ENCODE measurements around the gene SLC11A2. TPM values are rescaled to one million over a fixed set of nuclear protein-coding genes. Genes with fewer than 3 reads are reported as not detected.

Gene SLC11A2
- total RNA-seq, 4 donors from 2014 or later = 22.9 to 71.0 (median 61.4) TPM

DNA sequence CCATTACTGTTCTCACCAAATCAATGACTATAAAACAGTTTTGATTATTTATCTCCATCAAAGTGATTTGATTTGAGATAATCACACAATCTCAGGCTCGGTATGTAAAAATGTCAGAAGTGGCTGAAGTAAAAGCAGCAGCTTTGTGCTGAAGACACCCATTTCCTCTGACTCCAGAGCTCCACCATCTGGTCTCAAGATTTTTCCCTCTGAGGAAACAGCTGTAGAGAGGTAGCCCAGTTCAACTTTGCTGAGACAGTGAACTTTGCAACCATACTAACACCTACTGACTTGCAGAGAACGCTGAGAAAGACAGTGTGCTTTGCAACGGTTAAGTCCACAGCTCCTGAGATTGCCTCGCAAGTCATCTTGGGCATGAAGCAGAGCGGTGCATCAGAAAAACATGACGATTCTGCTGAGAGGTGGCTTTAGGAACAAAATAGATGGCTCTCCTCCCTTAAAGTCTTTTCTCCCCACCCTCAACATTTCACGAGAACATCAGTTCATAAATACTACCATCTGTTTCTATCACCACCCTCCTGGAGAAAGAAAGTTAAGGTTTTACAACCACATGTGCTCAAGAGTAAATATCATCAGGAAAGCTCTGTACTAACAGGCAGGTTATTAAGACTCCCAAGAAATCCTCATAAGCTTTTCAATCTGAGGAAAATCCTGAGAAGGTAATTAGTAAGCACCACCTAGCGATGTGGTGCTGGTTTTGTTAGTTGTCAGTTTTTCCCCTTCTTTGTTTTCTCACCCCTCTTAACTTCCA, 39.0 kb downstream of the SLC11A2 start:
- H3K27ac ChIP-seq = peak overlapping the region; percentile 5 to 81
- no peaks in the 10 kb centered on the region for H3K27me3 ChIP-seq
- no peaks in the 10 kb centered on the region for H3K9me3 ChIP-seq
- TF ChIP-seq, protein P1, sequence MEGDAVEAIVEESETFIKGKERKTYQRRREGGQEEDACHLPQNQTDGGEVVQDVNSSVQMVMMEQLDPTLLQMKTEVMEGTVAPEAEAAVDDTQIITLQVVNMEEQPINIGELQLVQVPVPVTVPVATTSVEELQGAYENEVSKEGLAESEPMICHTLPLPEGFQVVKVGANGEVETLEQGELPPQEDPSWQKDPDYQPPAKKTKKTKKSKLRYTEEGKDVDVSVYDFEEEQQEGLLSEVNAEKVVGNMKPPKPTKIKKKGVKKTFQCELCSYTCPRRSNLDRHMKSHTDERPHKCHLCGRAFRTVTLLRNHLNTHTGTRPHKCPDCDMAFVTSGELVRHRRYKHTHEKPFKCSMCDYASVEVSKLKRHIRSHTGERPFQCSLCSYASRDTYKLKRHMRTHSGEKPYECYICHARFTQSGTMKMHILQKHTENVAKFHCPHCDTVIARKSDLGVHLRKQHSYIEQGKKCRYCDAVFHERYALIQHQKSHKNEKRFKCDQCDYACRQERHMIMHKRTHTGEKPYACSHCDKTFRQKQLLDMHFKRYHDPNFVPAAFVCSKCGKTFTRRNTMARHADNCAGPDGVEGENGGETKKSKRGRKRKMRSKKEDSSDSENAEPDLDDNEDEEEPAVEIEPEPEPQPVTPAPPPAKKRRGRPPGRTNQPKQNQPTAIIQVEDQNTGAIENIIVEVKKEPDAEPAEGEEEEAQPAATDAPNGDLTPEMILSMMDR (IDR thresholded peaks at IDR 0.05) = peak; percentile 53 to 78 (median 72)
- TF ChIP-seq POLR2A (IDR thresholded peaks at IDR 0.05) = no peak
- H3K4me1 ChIP-seq = no peaks in the 10 kb centered on the region
- DNase-seq = peak; percentile 34 to 66
- intact Hi-C loops (cut with DNase I; ENCODE audit: low total_unique reads) = loop anchor here (2.0 kb wide), 1 partner anchor 162 kb away; no protein-coding TSS in a partner anchor
- no peak overlapping the region for H3K4me3 ChIP-seq
- H3K36me3 ChIP-seq = no peaks in the 10 kb centered on the region

DNA sequence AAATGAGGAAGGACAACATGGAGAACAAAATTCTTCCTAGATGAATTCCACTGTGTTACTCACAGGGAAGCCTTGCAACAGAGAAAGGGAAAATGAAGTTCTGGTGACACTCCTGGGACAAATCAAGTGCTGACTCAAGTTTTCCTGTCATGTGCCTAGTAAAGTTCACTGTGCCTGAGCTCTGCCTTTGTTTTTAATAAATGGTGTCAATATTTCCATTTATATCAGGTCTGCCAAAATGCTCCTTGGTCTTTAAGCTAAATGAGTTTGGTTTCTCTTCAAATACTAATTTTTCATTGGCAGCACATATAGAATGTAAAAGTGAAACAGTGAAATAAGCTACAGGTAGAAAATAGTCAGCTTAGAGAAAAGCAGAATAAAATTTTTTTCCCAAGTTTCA, 40.9 kb downstream of the SLC11A2 start:
- H3K4me1 ChIP-seq = no peaks in the 10 kb centered on the region
- TF ChIP-seq, protein P1 (IDR thresholded peaks at IDR 0.05) = no peak
- TF ChIP-seq POLR2A (IDR thresholded peaks at IDR 0.05) = no peak
- H3K4me3 ChIP-seq = no peak overlapping the region
- H3K36me3 ChIP-seq = no peaks in the 10 kb centered on the region
- DNase-seq = peak in 1 of 2 donors; percentile 23
- H3K9me3 ChIP-seq = no peaks in the 10 kb centered on the region
- intact Hi-C loops (cut with DNase I; ENCODE audit: low total_unique reads) = no loop called here
- H3K27ac ChIP-seq = peak overlapping the region; percentile 60 to 81
- no peaks in the 10 kb centered on the region for H3K27me3 ChIP-seq

DNA sequence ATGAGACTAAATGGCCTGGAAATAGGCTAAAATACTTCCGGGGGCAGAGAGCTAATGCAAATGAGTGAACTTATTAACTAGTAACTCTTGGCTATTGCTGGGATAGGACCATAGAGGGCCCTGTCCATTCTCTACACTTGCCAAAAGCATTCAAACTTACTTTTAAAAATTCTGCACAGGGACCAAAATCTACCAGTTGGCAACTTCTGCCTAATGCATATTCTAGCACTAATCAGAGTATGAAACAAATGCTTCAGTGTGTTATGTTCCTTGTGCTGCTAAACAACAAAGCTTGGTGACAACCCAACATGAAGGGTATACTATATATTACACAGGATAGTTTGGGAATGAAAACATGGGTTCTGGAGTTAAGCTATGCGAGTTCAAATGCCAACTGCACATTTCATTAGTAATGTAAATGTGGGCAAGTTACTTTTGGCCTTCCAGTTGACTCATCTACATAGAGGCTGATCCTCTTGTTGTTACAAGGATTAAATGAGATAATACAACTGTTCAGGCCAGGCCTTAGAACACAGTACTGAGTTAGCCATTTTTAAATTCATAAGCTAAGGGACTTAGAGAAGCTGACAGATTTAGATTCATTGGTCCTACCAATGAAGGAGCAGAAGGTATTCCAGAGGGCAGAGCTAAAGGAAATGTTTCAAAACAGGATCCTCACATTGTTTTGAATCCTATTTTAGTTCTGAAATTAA, 41.4 kb downstream of the SLC11A2 start:
- H3K4me1 ChIP-seq = no peaks in the 10 kb centered on the region
- H3K4me3 ChIP-seq = no peak overlapping the region
- no peak for DNase-seq
- no peaks in the 10 kb centered on the region for H3K36me3 ChIP-seq
- TF ChIP-seq, protein P1 (IDR thresholded peaks at IDR 0.05) = no peak
- no peak for TF ChIP-seq POLR2A (IDR thresholded peaks at IDR 0.05)
- intact Hi-C loops (cut with DNase I; ENCODE audit: low total_unique reads) = no loop called here
- H3K9me3 ChIP-seq = no peaks in the 10 kb centered on the region
- no peaks in the 10 kb centered on the region for H3K27me3 ChIP-seq
- peak overlapping the region; percentile 60 to 81 for H3K27ac ChIP-seq

DNA sequence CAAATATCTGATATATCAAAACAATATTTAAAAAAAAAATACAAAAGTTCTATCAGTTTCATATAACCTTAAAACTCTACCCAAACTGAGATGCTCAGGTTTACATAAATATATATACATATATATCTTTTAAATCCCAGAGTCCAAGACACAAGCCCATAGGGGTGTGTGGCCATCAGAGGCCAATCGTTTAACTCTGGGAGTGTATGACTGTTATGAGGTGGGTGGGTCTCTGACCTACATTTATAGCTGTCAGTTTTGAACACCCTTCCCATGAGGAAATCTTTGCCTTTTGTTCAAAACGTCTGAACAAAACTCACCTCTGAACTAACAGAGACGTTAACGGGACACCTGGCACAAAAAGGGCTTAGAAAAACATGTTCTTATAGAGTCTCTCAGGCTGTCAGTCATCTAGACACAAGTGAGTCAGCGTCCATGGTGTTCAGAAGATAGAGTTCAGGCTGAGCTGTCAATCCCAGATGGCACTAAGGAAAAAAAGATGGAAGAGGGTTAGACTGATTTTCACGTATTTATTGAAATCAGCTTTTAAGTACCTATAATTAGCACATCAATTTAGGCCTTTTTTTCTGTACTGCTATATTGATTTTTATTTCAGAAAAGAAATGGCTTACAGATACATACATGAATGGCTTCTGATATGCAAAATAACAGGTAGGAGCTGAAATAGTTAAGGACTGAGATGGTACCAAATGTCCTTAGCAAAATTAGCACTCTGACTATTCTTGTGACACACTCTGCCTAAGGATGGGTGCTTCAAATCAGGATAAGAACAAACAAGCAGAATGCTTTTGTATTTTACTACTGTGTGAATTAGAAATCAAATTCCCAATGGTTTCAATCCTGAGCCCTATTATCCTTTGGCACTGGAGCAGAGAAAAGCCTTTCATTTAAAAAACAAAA, 44.6 kb downstream of the SLC11A2 start:
- DNase-seq = no peak
- no peak overlapping the region for H3K27ac ChIP-seq
- intact Hi-C loops (cut with DNase I; ENCODE audit: low total_unique reads) = no loop called here

More for the DNA sequence above, 44.6 kb downstream of the SLC11A2 start:
- TF ChIP-seq, protein P1 (IDR thresholded peaks at IDR 0.05) = no peak
- no peak for TF ChIP-seq POLR2A (IDR thresholded peaks at IDR 0.05)
- H3K27me3 ChIP-seq = no peaks in the 10 kb centered on the region
- H3K36me3 ChIP-seq = no peaks in the 10 kb centered on the region
- no peaks in the 10 kb centered on the region for H3K4me1 ChIP-seq
- no peak overlapping the region for H3K4me3 ChIP-seq
- H3K9me3 ChIP-seq = no peaks in the 10 kb centered on the region
